Measurements from ENCODE around the gene NLRP6.

Gene NLRP6

GRCh38 chr11:294780-295179 lies 16.6 kb downstream of the NLRP6 start:
- DNase-seq, result no peak

GRCh38 chr11:295351-296170 lies 17.4 kb downstream of the NLRP6 start:
- DNase-seq, result no peak

GRCh38 chr11:296171-297050 lies 18.2 kb downstream of the NLRP6 start:
- no peak for DNase-seq

- no peak for DNase-seq
Observed at GRCh38 chr11:297051-297585, 18.9 kb downstream of the NLRP6 start.

- no peak for DNase-seq
Observed at GRCh38 chr11:297586-298405, 19.6 kb downstream of the NLRP6 start.

- DNase-seq, result no peak
Observed at GRCh38 chr11:298406-299065, 20.3 kb downstream of the NLRP6 start.

GRCh38 chr11:299081-299891 lies 21.1 kb downstream of the NLRP6 start, which contains the start of gene IFITM5:
IFITM5 (minus strand) TSS chr11:299526; CDS start chr11:299490, 36 bp downstream.
- DNase-seq, result no peak

- DNase-seq, result no peak
Observed at GRCh38 chr11:299951-300735, 21.9 kb downstream of the NLRP6 start.

- DNase-seq, result no peak
Observed at GRCh38 chr11:303363-303762, 25.2 kb downstream of the NLRP6 start.

- DNase-seq, result no peak
Observed at GRCh38 chr11:304061-304506, 25.9 kb downstream of the NLRP6 start.

GRCh38 chr11:304915-305843 lies 27.0 kb downstream of the NLRP6 start:
- DNase-seq, result peak; percentile 59

- DNase-seq, result no peak
Observed at GRCh38 chr11:305844-306211, 27.6 kb downstream of the NLRP6 start.

- no peak for DNase-seq
Observed at GRCh38 chr11:306645-307371, 28.6 kb downstream of the NLRP6 start.

- peak; percentile 63 for DNase-seq
Observed at GRCh38 chr11:307766-308708, 29.8 kb downstream of the NLRP6 start, which contains the start of gene IFITM2. IFITM2 (plus strand) TSS chr11:307816; CDS start chr11:308193, 377 bp downstream.

GRCh38 chr11:308740-309665 lies 30.8 kb downstream of the NLRP6 start:
- peak; percentile 47 for DNase-seq

Data from central memory CD4-positive, alpha-beta T cell (primary cell).